ENCODE data around the gene EBLN2. TPM values are rescaled to one million over a fixed set of nuclear protein-coding genes. Genes with fewer than 3 reads are reported as not detected.

Gene EBLN2
- total RNA-seq, 1 donor from 2014 or later, result 5.7 TPM

GRCh38 chr3:73107215-73107614 lies 45.8 kb downstream of the EBLN2 start:
- no peak for DNase-seq (ENCODE audit: low read depth)

- DNase-seq (ENCODE audit: low read depth), result no peak
Measured at GRCh38 chr3:73107676-73108187, 46.3 kb downstream of the EBLN2 start.

- DNase-seq (ENCODE audit: low read depth), result no peak
Measured at GRCh38 chr3:73108750-73109149, 47.3 kb downstream of the EBLN2 start.

- DNase-seq (ENCODE audit: low read depth), result no peak
Measured at GRCh38 chr3:73110530-73110929, 49.1 kb downstream of the EBLN2 start.

Other genes with a start within 250 kb of the EBLN2 start
- 22.2 and 25.0 TPM in 2 replicates for gene SHQ1, start 213.2 kb upstream of the EBLN2 start, total RNA-seq
- 1.0 and 7.0 TPM in 2 replicates for gene GXYLT2, start 173.6 kb upstream of the EBLN2 start, total RNA-seq
- 99.5 and 116 TPM in 2 replicates for gene PPP4R2, start 64.8 kb upstream of the EBLN2 start, total RNA-seq